ENCODE results near the gene GPR12.

The GPR12 gene

DNA sequence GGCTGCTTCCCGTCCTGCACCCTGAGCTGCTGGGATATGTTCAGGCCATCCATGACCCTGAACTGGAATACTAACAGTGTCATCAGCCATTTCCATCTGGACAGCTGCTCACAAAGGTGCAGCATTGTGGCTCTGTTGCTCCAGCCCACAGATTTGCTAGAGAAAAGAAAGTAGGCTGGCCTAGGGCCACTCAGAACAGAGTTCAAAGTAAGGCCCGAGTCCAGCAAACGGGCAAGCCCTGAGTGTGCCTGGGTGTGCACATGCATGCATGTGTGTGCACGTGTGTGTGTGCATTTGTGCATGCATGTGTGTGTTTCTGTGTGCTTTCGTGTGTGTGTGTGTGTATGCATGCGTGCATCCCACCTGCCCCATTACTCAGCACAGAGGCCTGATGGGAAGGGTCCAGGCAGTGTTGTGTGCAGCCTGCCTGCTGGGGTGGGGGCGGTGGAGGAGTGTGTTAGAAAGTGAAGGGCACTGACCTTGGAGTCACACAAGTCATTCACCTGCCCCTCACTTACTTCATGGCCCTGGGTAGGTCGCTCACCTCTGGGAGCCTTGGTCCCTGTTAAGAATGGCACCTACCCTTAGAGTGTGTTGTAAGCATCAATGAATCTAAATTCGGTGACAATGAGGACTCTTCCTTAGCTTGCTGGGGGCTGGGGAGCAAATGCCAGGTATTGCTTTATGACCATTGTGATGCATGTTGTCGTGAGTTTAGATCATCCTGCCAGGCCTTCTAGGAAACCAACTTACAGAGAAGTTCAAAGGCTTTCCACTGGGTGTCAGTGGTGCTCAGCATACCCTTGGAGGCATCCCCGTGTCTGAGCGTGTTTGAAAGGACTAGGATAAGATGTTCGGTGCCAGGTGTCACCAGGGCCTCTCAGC is 53.2 kb downstream of the GPR12 start:
- 56% methylated on average over 9 of the region's 13 CpGs for WGBS (ENCODE audit: insufficient coverage)
- DNase-seq: peak; percentile 70 to 88 (median 80)
- Histone ChIP-seq H3K4me1 (ENCODE audit: control extremely low read depth in 1 of 4, control insufficient read depth in 4 of 4, insufficient read depth in 4 of 4, low read length in 3 of 4) (no peaks in the 10 kb centered on the region), H3K9me3 (ENCODE audit: control extremely low read depth in 1 of 5, control insufficient read depth in 4 of 5, insufficient read depth in 2 of 5, low read depth in 1 of 5, low read length in 4 of 5) (peaks cover 0 to 3% (median 2%) of the 10 kb centered on the region in 5 experiments), H3K27ac (ENCODE audit: insufficient read depth in 1 of 2, low read depth in 1 of 2, low read length in 2 of 2, poor library complexity in 1 of 2, severe bottlenecking in 2 of 2) (no peak overlapping the region), H3K36me3 (ENCODE audit: control insufficient read depth in 4 of 4, insufficient read depth in 4 of 4, low read length in 3 of 4) (no peaks in the 10 kb centered on the region), H3K27me3 (replicated peaks in 2 of 5; ENCODE audit: control insufficient read depth in 4 of 5, insufficient read depth in 5 of 5, low read length in 4 of 5) (no peaks in the 10 kb centered on the region), H3K4me3 (ENCODE audit: control insufficient read depth in 1 of 7, extremely low read depth in 1 of 7, insufficient read depth in 4 of 7, low read depth in 2 of 7, low read length in 6 of 7) (no peak overlapping the region)
- POLR2A ChIA-PET: no interaction called here
- CTCF ChIA-PET: interaction anchor here (1.0 to 10.9 kb wide), 14 partner anchors 10 to 303 kb away, joined by 3 to 94 read pairs (median 4); no protein-coding TSS in a partner anchor

- Histone ChIP-seq H3K4me3 (ENCODE audit: control insufficient read depth in 1 of 7, extremely low read depth in 1 of 7, insufficient read depth in 4 of 7, low read depth in 2 of 7, low read length in 6 of 7) (no peak overlapping the region), H3K4me1 (ENCODE audit: control extremely low read depth in 1 of 4, control insufficient read depth in 4 of 4, insufficient read depth in 4 of 4, low read length in 3 of 4) (no peaks in the 10 kb centered on the region), H3K9me3 (ENCODE audit: control extremely low read depth in 1 of 5, control insufficient read depth in 4 of 5, insufficient read depth in 2 of 5, low read depth in 1 of 5, low read length in 4 of 5) (peaks cover 0 to 2% (median 0%) of the 10 kb centered on the region in 5 experiments), H3K27ac (ENCODE audit: insufficient read depth in 1 of 2, low read depth in 1 of 2, low read length in 2 of 2, poor library complexity in 1 of 2, severe bottlenecking in 2 of 2) (no peak overlapping the region), H3K27me3 (replicated peaks in 2 of 5; ENCODE audit: control insufficient read depth in 4 of 5, insufficient read depth in 5 of 5, low read length in 4 of 5) (no peaks in the 10 kb centered on the region), H3K36me3 (ENCODE audit: control insufficient read depth in 4 of 4, insufficient read depth in 4 of 4, low read length in 3 of 4) (no peaks in the 10 kb centered on the region)
- ChIA-PET CTCF (interaction anchor here (0.7 to 10.9 kb wide), 14 partner anchors 9 to 523 kb away, joined by 3 to 94 read pairs (median 4); no protein-coding TSS in a partner anchor), POLR2A (no interaction called here)
- DNase-seq: no peak
- 94% methylated on average over 4 of the region's 7 CpGs for WGBS (ENCODE audit: insufficient coverage)
Measured at GRCh38 chr13:26706381-26706780, 54.2 kb downstream of the GPR12 start.

- DNase-seq: no peak
- Histone ChIP-seq H3K27ac (ENCODE audit: insufficient read depth in 1 of 2, low read depth in 1 of 2, low read length in 2 of 2, poor library complexity in 1 of 2, severe bottlenecking in 2 of 2) (no peak overlapping the region), H3K27me3 (replicated peaks in 2 of 5; ENCODE audit: control insufficient read depth in 4 of 5, insufficient read depth in 5 of 5, low read length in 4 of 5) (no peaks in the 10 kb centered on the region), H3K4me1 (ENCODE audit: control extremely low read depth in 1 of 4, control insufficient read depth in 4 of 4, insufficient read depth in 4 of 4, low read length in 3 of 4) (no peaks in the 10 kb centered on the region), H3K9me3 (ENCODE audit: control extremely low read depth in 1 of 5, control insufficient read depth in 4 of 5, insufficient read depth in 2 of 5, low read depth in 1 of 5, low read length in 4 of 5) (peaks cover 0 to 2% (median 0%) of the 10 kb centered on the region in 5 experiments), H3K4me3 (ENCODE audit: control insufficient read depth in 1 of 7, extremely low read depth in 1 of 7, insufficient read depth in 4 of 7, low read depth in 2 of 7, low read length in 6 of 7) (no peak overlapping the region), H3K36me3 (ENCODE audit: control insufficient read depth in 4 of 4, insufficient read depth in 4 of 4, low read length in 3 of 4) (no peaks in the 10 kb centered on the region)
- ChIA-PET POLR2A (no interaction called here), CTCF (interaction anchor here (0.7 to 10.9 kb wide), 9 partner anchors 9 to 522 kb away, joined by 3 to 94 read pairs (median 12); no protein-coding TSS in a partner anchor)
- 97% methylated on average over 4 of the region's 4 CpGs for WGBS (ENCODE audit: insufficient coverage)
Measured at GRCh38 chr13:26705536-26705935, 55.0 kb downstream of the GPR12 start.
